HEK293 (cell line): Measurements from ENCODE around the gene STK35.

Source experiments
- CTCF ChIA-PET: fragments of 350-600 bp; formaldehyde crosslinking; extraction: SDS; loops from one replicate; lab custom pipeline; 2021; ENCODE audit warnings: antibody characterized with exemption; lab: Yijun Ruan, JAX
- POLR2A ChIA-PET: fragments of 300-600 bp; formaldehyde crosslinking; extraction: SDS; loops from one replicate; lab custom pipeline; 2020; ENCODE audit warnings: antibody characterized with exemption, inconsistent platforms; lab: Yijun Ruan, JAX
- H3K27ac ChIP-seq: fragments of 200-500 bp; sonication (Bioruptor generic); 2 replicates; pipeline ENCODE4 v1.5.1; 2014; ENCODE audit warnings: low read depth, low read length, control low read depth, inconsistent platforms; ENCODE audit errors: extremely low read depth
- H3K36me3 ChIP-seq, 2 experiments: fragments of 200-500 bp in 1 of 2; sonication (Bioruptor generic) in 1 of 2; 1 replicate in 1 of 2; 2 replicates in 1 of 2; pipeline ENCODE4 v1.5.1; 2014 to 2017; ENCODE audit warnings: inconsistent platforms in 2 of 2, low read length in 2 of 2; ENCODE audit not compliant: control insufficient read depth in 2 of 2, insufficient read depth in 1 of 2
- H3K4me1 ChIP-seq: fragments of 200-500 bp; sonication (Bioruptor generic); 2 replicates; pipeline ENCODE4 v1.5.1; 2014; ENCODE audit warnings: mild to moderate bottlenecking, low read length, inconsistent platforms; ENCODE audit not compliant: control insufficient read depth, insufficient read depth
- H3K4me3 ChIP-seq: 2 replicates; pipeline ENCODE4 v1.5.1; 2011; ENCODE audit warnings: low read depth, mild to moderate bottlenecking, control low read depth, low read length, moderate library complexity
- H3K9me3 ChIP-seq: fragments of 200-500 bp; sonication (Bioruptor generic); 2 replicates; pipeline ENCODE4 v1.5.1; 2014; ENCODE audit warnings: low read depth, low read length, inconsistent platforms; ENCODE audit not compliant: control insufficient read depth, insufficient read depth
- GLIS1 ChIP-seq: fragments of 450-650 bp; formaldehyde crosslinking; IDR thresholded peaks from 2 replicates; pipeline ENCODE4 v1.5.1; 2016; ENCODE audit warnings: missing biosample characterization, missing genetic modification characterization
- MZF1 ChIP-seq: fragments of 450-650 bp; formaldehyde crosslinking; IDR thresholded peaks from 2 replicates; pipeline ENCODE4 v1.5.1; 2017; ENCODE audit warnings: missing biosample characterization, missing genetic modification characterization, borderline replicate concordance
- OSR2 ChIP-seq: fragments of 450-650 bp; formaldehyde crosslinking; IDR thresholded peaks from 2 replicates; pipeline ENCODE4 v1.5.1; 2016; ENCODE audit warnings: missing biosample characterization, missing genetic modification characterization
- REPIN1 ChIP-seq: fragments of 450-650 bp; formaldehyde crosslinking; IDR thresholded peaks from 2 replicates; pipeline ENCODE4 v1.5.1; 2017; ENCODE audit warnings: missing biosample characterization, missing genetic modification characterization, low read depth
- SETDB1 ChIP-seq: IDR thresholded peaks from one replicate; pipeline ENCODE4 v1.6.1; 2017; ENCODE audit warnings: mild to moderate bottlenecking, low read length, moderate library complexity, mixed read lengths; ENCODE audit not compliant: insufficient read length
- SP3 ChIP-seq: fragments of 450-650 bp; formaldehyde crosslinking; IDR thresholded peaks from 2 replicates; pipeline ENCODE4 v1.5.1; 2016; ENCODE audit warnings: missing biosample characterization, missing genetic modification characterization
- ZBTB1 ChIP-seq: fragments of 450-650 bp; formaldehyde crosslinking; IDR thresholded peaks from 2 replicates; pipeline ENCODE4 v1.5.1; 2016; ENCODE audit warnings: missing biosample characterization, missing genetic modification characterization
- ZBTB48 ChIP-seq: fragments of 450-650 bp; formaldehyde crosslinking; IDR thresholded peaks from 2 replicates; pipeline ENCODE4 v1.5.1; 2016; ENCODE audit warnings: missing biosample characterization, missing genetic modification characterization
- ZBTB7A ChIP-seq: fragments of 450-650 bp; formaldehyde crosslinking; IDR thresholded peaks from 2 replicates; pipeline ENCODE4 v1.5.1; 2016; ENCODE audit warnings: low read depth, missing biosample characterization, missing genetic modification characterization
- ZBTB8A ChIP-seq: fragments of 450-650 bp; formaldehyde crosslinking; IDR thresholded peaks from 2 replicates; pipeline ENCODE4 v1.5.1; 2016; ENCODE audit warnings: missing biosample characterization, missing genetic modification characterization
- ZEB2 ChIP-seq: fragments of 450-650 bp; formaldehyde crosslinking; IDR thresholded peaks from 2 replicates; pipeline ENCODE4 v1.5.1; 2016; ENCODE audit warnings: missing biosample characterization, missing genetic modification characterization
- ZNF132 ChIP-seq: fragments of 450-650 bp; formaldehyde crosslinking; IDR thresholded peaks from 2 replicates; pipeline ENCODE4 v1.5.1; 2017; ENCODE audit warnings: missing biosample characterization, missing genetic modification characterization, borderline replicate concordance
- ZNF140 ChIP-seq: fragments of 450-650 bp; formaldehyde crosslinking; IDR thresholded peaks from 2 replicates; pipeline ENCODE4 v1.5.1; 2016; ENCODE audit warnings: missing biosample characterization, missing genetic modification characterization
- ZNF169 ChIP-seq: fragments of 450-650 bp; formaldehyde crosslinking; IDR thresholded peaks from 2 replicates; pipeline ENCODE4 v1.5.1; 2016; ENCODE audit warnings: missing biosample characterization, missing genetic modification characterization
- ZNF174 ChIP-seq: fragments of 450-650 bp; formaldehyde crosslinking; IDR thresholded peaks from 2 replicates; pipeline ENCODE4 v1.5.0; 2017; ENCODE audit warnings: missing biosample characterization, mild to moderate bottlenecking, missing genetic modification characterization
- ZNF184 ChIP-seq: fragments of 450-650 bp; IDR thresholded peaks from 2 replicates; pipeline ENCODE4 v1.5.1; 2018; ENCODE audit warnings: missing biosample characterization, mild to moderate bottlenecking, missing genetic modification characterization
- ZNF341 ChIP-seq: fragments of 450-650 bp; formaldehyde crosslinking; IDR thresholded peaks from 2 replicates; pipeline ENCODE4; 2016; ENCODE audit warnings: low read depth, missing biosample characterization, missing genetic modification characterization
- ZNF521 ChIP-seq: fragments of 450-650 bp; formaldehyde crosslinking; IDR thresholded peaks from 2 replicates; pipeline ENCODE4 v1.5.1; 2017; ENCODE audit warnings: missing biosample characterization, mild to moderate bottlenecking, missing genetic modification characterization
- ZNF529 ChIP-seq: fragments of 450-650 bp; formaldehyde crosslinking; IDR thresholded peaks from 2 replicates; pipeline ENCODE4 v1.5.1; 2017; ENCODE audit warnings: missing genetic modification characterization, missing biosample characterization; ENCODE audit not compliant: insufficient replicate concordance
- ZNF549 ChIP-seq: fragments of 450-650 bp; IDR thresholded peaks from 2 replicates; pipeline ENCODE4 v1.5.1; 2018; ENCODE audit warnings: missing biosample characterization, missing genetic modification characterization, mild to moderate bottlenecking, inconsistent platforms, moderate library complexity
- ZNF555 ChIP-seq: fragments of 450-650 bp; formaldehyde crosslinking; conservative IDR thresholded peaks from 2 replicates; pipeline ENCODE4 v1.5.1; 2017; ENCODE audit warnings: missing biosample characterization, mild to moderate bottlenecking, missing genetic modification characterization, inconsistent platforms
- ZNF561 ChIP-seq: fragments of 450-650 bp; IDR thresholded peaks from 2 replicates; pipeline ENCODE4 v1.5.1; 2018; ENCODE audit warnings: missing biosample characterization, missing genetic modification characterization, borderline replicate concordance
- ZNF571 ChIP-seq: fragments of 450-650 bp; formaldehyde crosslinking; IDR thresholded peaks from 2 replicates; pipeline ENCODE4 v1.5.0; 2017; ENCODE audit warnings: missing biosample characterization, missing genetic modification characterization
- ZNF624 ChIP-seq: fragments of 450-650 bp; formaldehyde crosslinking; IDR thresholded peaks from 2 replicates; pipeline ENCODE4 v1.5.1; 2017; ENCODE audit warnings: missing biosample characterization, missing genetic modification characterization
- ZNF660 ChIP-seq: fragments of 450-650 bp; IDR thresholded peaks from 2 replicates; pipeline ENCODE4 v1.5.1; 2018; ENCODE audit warnings: missing biosample characterization, mild to moderate bottlenecking, missing genetic modification characterization
- ZNF701 ChIP-seq: fragments of 450-650 bp; formaldehyde crosslinking; IDR thresholded peaks from 2 replicates; pipeline ENCODE4 v1.5.1; 2016; ENCODE audit warnings: missing biosample characterization, missing genetic modification characterization
- ZNF747 ChIP-seq: fragments of 450-650 bp; formaldehyde crosslinking; IDR thresholded peaks from 2 replicates; pipeline ENCODE4 v1.5.1; 2016; ENCODE audit warnings: missing biosample characterization, missing genetic modification characterization
- ZNF837 ChIP-seq: fragments of 450-650 bp; formaldehyde crosslinking; IDR thresholded peaks from 2 replicates; pipeline ENCODE4 v1.5.1; 2016; ENCODE audit warnings: missing biosample characterization, missing genetic modification characterization
- ZSCAN16 ChIP-seq: fragments of 450-650 bp; formaldehyde crosslinking; IDR thresholded peaks from 2 replicates; pipeline ENCODE4 v1.5.1; 2016; ENCODE audit warnings: missing biosample characterization, missing genetic modification characterization
- TF ChIP-seq, protein P1 (sequence below): fragments of 450-650 bp; formaldehyde crosslinking; IDR thresholded peaks from 2 replicates; pipeline ENCODE4 v1.5.1; 2017; ENCODE audit warnings: missing biosample characterization, missing genetic modification characterization
- TF ChIP-seq, protein P2 (sequence below): fragments of 450-650 bp; formaldehyde crosslinking; IDR thresholded peaks from 2 replicates; pipeline ENCODE4 v1.5.1; 2016; ENCODE audit warnings: missing biosample characterization, missing genetic modification characterization
- TF ChIP-seq, protein P3 (sequence below): IDR thresholded peaks from 2 replicates; pipeline ENCODE4 v1.6.1; 2011; ENCODE audit warnings: mild to moderate bottlenecking, low read depth, low read length, borderline replicate concordance
- TF ChIP-seq, protein P4 (sequence below): fragments of 450-650 bp; formaldehyde crosslinking; IDR thresholded peaks from 2 replicates; pipeline ENCODE4 v1.5.1; 2017; ENCODE audit warnings: missing biosample characterization, missing genetic modification characterization

The STK35 gene

DNA sequence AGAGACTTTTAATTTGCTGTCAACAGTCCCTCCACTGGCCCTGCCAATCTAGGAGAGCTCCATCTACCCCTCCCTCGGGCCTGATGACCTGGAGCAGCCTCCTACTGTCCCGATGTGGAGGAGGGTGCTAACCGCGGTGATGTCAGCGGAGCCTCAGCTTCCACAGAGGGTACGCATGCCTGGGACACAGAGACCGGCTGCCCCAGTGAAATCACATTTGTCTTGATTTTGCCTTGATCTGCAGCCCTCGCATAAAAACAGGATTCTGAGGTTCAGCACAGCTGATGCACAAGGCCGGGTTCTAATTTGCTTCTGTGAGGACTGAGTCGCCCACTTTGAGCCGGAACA, 77.6 kb downstream of the STK35 start:
- Histone ChIP-seq H3K9me3 (no peaks in the 10 kb centered on the region), H3K27ac (no peak overlapping the region), H3K4me3 (no peak overlapping the region), H3K4me1 (no peaks in the 10 kb centered on the region), H3K36me3 (no peaks in the 10 kb centered on the region)
- ChIA-PET POLR2A (no interaction called here), CTCF (interaction anchor here (1.0 to 1.1 kb wide), 3 partner anchors 29 to 273 kb away, joined by 3 to 4 read pairs (median 4); no protein-coding TSS in a partner anchor)
- TF ChIP-seq GLIS1 (tag by site-specific recombination) (no peak), MZF1 (tag by site-specific recombination) (no peak), REPIN1 (tag by site-specific recombination) (no peak), ZNF571 (tag by site-specific recombination) (no peak), ZNF660 (tag by site-specific recombination) (no peak), ZEB2 (tag by site-specific recombination) (no peak), ZNF549 (tag by site-specific recombination) (no peak), ZNF184 (no peak), ZBTB8A (tag by site-specific recombination) (no peak), ZBTB1 (tag by site-specific recombination) (no peak), ZNF140 (tag by site-specific recombination) (no peak), ZNF555 (tag by site-specific recombination) (no peak), ZNF561 (no peak), SETDB1 (no peak), OSR2 (tag by site-specific recombination) (no peak), ZNF701 (no peak), ZNF169 (tag by site-specific recombination) (no peak), ZSCAN16 (tag by site-specific recombination) (no peak)
- TF ChIP-seq, protein P1, sequence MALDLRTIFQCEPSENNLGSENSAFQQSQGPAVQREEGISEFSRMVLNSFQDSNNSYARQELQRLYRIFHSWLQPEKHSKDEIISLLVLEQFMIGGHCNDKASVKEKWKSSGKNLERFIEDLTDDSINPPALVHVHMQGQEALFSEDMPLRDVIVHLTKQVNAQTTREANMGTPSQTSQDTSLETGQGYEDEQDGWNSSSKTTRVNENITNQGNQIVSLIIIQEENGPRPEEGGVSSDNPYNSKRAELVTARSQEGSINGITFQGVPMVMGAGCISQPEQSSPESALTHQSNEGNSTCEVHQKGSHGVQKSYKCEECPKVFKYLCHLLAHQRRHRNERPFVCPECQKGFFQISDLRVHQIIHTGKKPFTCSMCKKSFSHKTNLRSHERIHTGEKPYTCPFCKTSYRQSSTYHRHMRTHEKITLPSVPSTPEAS (tag by site-specific recombination): no peak

- CTCF ChIA-PET: interaction anchor here (0.6 to 1.1 kb wide), 5 partner anchors 28 to 272 kb away, joined by 3 to 4 read pairs (median 4); no protein-coding TSS in a partner anchor
- H3K9me3 ChIP-seq: no peaks in the 10 kb centered on the region
- no peak overlapping the region for H3K4me3 ChIP-seq
- no peak overlapping the region for H3K27ac ChIP-seq
- H3K4me1 ChIP-seq: no peaks in the 10 kb centered on the region
- POLR2A ChIA-PET: no interaction called here
- H3K36me3 ChIP-seq: no peaks in the 10 kb centered on the region; a peak in 1 of 3 replicates
- TF ChIP-seq ZNF701 (no peak), SP3 (no peak), ZBTB8A (tag by site-specific recombination) (no peak), ZNF624 (tag by site-specific recombination) (no peak), ZNF341 (tag by site-specific recombination) (no peak), ZNF837 (tag by site-specific recombination) (no peak), ZNF747 (tag by site-specific recombination) (no peak), ZNF132 (no peak), SETDB1 (no peak), ZNF529 (tag by site-specific recombination) (no peak), ZNF174 (no peak), ZBTB7A (tag by site-specific recombination) (no peak), ZNF521 (tag by site-specific recombination) (no peak), ZBTB48 (tag by site-specific recombination) (no peak)
- TF ChIP-seq, protein P2, sequence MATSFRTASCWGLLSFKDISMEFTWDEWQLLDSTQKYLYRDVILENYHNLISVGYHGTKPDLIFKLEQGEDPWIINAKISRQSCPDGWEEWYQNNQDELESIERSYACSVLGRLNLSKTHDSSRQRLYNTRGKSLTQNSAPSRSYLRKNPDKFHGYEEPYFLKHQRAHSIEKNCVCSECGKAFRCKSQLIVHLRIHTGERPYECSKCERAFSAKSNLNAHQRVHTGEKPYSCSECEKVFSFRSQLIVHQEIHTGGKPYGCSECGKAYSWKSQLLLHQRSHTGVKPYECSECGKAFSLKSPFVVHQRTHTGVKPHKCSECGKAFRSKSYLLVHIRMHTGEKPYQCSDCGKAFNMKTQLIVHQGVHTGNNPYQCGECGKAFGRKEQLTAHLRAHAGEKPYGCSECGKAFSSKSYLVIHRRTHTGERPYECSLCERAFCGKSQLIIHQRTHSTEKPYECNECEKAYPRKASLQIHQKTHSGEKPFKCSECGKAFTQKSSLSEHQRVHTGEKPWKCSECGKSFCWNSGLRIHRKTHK (tag by site-specific recombination): no peak
- TF ChIP-seq, protein P3, sequence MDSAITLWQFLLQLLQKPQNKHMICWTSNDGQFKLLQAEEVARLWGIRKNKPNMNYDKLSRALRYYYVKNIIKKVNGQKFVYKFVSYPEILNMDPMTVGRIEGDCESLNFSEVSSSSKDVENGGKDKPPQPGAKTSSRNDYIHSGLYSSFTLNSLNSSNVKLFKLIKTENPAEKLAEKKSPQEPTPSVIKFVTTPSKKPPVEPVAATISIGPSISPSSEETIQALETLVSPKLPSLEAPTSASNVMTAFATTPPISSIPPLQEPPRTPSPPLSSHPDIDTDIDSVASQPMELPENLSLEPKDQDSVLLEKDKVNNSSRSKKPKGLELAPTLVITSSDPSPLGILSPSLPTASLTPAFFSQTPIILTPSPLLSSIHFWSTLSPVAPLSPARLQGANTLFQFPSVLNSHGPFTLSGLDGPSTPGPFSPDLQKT: no peak
- TF ChIP-seq, protein P4, sequence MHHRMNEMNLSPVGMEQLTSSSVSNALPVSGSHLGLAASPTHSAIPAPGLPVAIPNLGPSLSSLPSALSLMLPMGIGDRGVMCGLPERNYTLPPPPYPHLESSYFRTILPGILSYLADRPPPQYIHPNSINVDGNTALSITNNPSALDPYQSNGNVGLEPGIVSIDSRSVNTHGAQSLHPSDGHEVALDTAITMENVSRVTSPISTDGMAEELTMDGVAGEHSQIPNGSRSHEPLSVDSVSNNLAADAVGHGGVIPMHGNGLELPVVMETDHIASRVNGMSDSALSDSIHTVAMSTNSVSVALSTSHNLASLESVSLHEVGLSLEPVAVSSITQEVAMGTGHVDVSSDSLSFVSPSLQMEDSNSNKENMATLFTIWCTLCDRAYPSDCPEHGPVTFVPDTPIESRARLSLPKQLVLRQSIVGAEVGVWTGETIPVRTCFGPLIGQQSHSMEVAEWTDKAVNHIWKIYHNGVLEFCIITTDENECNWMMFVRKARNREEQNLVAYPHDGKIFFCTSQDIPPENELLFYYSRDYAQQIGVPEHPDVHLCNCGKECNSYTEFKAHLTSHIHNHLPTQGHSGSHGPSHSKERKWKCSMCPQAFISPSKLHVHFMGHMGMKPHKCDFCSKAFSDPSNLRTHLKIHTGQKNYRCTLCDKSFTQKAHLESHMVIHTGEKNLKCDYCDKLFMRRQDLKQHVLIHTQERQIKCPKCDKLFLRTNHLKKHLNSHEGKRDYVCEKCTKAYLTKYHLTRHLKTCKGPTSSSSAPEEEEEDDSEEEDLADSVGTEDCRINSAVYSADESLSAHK (tag by site-specific recombination): no peak
Measured at GRCh38 chr20:2179949-2180348, 78.3 kb downstream of the STK35 start.
